DMS 273 treated with DMSO at 0.1 percent for 48 hours (cell line): ENCODE measurements around the gene KCNMA1.

Experiments
- DNase-seq: peaks from one replicate; lab custom pipeline; 2025; lab: John Stamatoyannopoulos, UW

The KCNMA1 gene

DNA sequence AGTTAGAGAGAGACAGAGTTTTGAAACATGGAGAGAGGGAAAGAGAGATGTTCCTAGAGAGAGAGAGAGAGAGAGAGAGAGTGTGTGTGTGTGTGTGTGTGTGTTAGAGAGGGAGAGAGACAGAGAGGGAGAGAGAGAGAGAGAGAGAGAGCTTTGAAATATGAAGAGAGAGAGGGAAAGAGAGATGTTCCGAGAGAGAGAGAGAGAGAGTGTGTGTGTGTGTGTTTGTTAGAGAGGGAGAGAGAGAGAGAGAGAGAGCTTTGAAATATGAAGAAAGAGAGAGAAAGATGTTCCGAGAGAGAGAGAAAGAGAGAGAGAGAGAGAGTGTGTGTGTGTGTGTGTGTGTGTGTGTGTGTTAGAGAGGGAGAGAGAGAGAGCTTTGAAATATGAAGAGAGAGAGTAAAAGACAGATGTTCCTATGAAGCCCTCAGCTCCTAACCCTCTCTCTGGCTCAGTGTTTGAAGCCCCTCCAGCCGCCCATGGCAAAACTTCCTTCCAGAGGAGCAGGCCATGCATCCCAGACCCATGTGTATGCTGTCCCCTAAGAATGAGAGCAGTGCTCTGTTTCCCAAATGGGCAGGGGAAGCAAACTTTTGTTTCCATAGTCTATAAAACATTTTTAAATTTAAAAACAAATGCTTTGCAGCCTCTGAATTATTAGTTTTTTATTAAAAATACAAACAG lies 130.9 kb downstream of the KCNMA1 start:
- no peak for DNase-seq

DNA sequence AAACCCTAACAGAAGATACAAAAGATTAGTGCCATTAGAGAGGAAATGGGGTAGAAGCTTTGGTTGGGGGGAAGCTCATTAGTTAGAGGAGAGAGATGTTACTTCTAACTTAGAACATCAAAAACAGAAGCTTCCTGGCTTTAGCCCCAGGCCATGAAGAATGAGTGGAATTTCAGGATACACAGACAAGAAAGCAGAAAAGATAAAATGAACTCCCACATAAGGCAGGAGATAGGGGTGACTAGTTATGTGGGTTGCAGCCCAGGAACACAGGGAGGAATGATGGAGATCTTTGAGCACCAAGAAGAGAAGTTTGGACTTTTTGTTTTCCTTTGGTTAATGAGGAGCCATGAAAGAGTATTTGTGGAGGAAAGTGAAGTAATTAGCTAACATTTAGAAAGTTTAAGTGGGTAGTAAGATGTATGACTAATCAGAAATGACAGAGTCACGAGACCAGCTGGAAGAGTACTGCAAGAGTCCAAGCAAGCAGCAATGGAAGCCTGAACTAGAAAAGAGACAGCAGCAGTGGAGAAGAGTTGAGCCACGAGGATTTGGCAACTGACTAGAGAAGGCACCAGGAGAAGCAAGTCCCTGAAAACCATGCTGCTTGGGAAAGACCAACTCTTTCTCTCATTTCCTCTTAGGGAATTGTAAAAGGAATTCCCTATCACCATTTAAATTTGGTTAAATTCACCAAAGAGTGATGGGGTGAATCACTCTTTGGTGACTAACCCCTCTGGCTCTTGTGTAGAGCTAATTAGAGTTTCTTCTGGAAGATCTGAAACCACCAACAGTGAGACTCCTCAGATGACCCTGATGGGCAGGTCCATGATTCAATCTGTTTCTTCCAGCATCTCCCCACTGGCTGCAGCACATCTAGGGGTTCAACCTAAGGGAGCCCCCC lies 131.9 kb downstream of the KCNMA1 start:
- no peak for DNase-seq

DNA sequence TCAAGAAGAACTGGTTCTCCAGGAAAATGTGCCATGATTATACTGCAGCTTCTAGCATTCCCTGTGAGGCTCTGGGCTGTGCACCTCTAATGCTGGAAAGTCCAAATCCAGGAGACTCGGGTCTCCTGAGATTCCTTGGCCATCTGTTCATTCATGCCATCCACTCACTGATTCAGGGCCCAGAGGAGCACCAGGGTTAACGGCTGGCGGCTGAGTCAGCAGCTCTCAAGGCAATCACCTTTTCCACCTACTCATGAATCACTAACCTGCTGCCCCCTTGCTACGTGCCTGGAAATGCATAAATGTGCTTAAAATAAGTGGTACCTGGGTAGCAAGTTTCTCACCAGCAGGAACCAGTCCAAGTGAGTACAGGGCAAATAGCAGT lies 132.7 kb downstream of the KCNMA1 start:
- DNase-seq = peak; percentile 43

DNA sequence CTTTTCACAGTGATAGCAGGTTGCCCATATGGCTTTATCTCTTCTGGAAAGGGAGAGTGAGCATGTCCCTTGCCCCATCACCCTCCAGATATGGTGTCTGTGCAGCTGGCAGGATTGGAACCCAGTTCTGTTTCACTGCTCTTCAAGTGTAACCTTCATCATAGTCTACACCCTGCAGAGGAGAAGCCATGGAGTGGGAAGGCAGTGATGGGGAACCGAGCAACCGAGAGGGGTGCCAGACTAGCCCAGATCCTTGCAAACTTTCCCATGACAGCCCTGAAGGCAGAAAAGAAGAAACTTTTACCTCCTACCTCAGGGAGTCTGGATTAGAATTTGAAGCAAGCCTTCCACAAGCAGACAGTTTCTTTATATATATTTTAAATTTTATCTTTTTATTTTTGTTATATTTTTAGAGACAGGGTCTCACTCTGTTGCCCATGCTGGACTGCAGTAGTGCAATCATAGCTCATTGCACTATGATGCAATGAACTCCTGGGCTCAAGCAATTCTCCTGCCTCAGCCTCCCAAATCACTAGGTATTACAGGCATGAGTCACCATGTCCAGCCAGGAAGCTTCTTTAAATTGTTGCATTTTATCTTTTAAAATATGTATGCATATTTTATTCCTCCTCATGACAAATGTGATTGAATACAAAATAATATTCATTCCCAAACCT lies 133.3 kb downstream of the KCNMA1 start:
- DNase-seq = no peak

DNA sequence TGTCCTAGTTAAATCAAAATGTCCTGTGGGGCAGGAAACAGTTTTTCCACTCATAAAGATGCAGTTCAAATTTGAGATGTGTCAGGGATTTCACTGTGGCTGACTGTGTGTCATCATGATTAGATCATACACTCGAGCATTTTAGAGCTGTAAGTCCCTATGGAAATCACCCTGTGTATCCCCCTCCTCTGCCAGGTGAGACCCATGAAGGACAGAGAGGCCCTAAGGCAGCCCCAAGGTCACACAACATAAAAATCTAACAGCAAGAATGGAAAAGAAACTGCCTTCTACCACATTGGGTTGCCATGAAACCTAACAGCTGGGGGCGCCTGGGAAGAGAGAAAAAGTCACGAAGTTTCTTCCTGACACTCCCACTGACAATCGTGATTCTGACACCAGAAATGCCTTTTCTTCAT lies 135.8 kb downstream of the KCNMA1 start:
- no peak for DNase-seq

DNA sequence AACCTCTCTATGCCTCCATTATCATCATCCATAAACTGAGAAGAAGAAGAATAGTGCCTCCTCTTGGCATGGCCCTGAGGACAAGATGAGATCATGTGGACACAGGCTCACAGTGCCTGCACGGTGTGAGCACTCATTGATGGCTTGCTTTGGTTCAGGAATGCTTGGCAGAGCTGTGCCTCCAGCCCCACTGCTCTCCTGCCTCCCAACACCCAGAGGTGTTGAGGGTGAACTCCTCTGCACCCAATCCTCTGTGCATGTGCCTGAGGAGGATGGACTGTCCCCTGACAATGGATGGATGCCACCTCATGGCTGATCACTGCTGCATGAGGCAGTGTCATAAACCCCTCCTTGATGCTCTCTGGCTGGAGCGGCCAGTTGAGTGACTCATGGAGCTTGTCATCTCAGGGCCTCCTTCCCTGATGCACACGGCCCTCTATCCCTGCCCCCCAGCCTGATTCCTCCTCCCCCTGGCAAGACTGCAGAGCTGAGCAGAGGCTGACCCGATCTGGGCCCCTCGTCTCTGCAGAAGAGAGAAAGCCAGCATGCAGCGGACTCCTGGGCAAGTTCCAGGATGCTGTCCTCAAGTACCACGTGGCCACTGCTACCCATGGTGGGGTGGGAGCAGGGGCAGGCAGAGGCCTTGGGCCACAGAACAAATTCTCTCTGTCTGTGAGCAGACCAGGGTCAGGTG lies 136.3 kb downstream of the KCNMA1 start:
- no peak for DNase-seq

DNA sequence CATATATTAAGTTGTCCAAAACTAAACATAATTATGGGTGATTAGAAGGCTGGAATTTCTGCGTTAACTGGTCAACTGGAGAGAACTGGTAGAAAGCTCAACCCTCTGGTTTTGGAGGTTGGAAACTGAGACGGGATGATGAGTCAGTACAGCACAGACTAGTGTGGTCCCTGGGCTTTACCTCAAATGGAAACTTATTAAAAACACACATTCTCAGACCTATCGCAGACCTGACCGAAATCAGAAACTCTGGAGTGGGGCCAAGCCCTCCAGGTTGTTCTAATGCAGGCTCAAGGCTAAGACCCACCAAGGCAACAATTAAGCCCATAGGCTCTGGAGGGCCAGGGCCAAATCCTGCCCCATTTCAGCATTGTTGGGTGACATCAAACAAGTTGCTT lies 136.9 kb downstream of the KCNMA1 start:
- no peak for DNase-seq

DNA sequence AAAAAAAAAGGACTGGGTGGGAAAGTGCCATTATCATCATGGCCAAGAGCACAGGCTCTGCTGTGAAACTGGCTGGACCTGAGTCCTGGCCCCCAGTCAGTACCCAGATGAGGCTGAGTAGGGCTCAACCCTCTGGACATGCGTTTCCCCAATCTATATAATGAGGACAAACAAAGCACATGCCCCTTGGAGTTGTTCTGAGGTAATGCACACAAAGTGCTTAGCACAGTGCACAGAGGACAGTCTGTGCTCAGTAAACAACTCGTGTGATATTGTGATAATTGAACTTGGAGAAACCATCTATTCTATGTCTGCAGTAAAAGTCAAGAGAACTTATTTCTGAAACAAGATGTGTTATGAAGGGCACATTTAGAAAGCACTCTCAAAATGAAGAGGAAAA lies 138.8 kb downstream of the KCNMA1 start:
- no peak for DNase-seq

DNA sequence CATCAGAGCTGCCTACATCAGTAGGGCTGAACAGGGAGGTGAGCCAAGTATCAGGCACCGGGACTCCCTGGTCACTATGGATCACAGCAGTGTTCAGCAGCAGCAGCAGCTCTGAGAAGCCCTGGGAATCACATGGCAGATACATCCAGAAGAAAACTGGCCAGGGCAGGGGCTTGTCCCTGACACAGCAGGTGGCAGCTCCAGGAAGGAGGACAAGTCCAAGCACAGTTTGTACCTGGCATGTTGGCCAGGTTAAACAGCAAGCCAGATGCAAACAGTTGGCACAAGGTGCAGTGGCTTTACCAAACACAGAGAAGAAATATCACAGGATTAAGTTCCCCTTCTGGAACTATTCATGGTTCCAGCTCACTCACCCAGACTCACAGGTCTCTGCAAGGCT lies 139.4 kb downstream of the KCNMA1 start:
- DNase-seq = no peak

DNA sequence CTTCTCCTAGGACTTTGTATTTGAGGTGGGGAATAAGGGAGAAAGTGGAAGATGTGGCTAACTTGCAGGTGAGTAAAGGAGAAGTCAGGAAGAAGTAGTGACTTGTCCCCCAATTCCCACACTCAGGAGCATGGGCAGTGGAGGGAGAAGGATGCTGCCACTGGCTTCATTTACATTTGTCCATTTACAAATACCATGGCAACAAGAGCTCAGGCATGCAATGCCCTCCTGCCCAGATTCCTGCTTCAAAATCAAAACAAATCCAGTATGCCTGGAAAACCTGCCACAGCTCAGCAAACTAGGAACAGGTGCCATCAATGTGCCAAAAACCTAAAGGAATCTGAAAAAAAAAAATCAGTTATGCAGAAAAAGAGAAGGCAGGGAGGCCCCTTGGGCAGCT lies 139.9 kb downstream of the KCNMA1 start:
- no peak for DNase-seq

DNA sequence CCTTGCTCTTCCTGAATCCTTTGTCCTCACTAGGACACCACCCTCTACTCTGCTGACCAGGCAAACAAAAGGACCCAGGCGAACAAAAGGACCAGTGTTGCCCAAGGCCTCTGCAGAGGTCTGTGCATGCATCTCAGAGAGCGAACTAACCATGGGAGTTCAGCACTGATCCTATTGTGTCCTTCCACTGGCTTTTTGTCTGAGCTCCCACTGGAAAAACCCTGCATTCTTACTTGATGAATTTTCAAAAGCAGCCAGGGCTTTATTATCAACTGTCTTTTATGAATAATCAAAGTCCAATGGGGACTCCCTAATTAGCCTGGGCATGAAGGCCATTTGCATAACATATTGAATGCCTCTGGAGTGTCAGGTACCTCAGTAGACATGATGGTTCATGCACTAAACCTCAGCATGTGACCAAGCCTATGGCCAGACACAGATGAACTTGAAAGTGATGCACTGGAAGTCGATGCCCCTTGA lies 140.6 kb downstream of the KCNMA1 start:
- DNase-seq = no peak

DNA sequence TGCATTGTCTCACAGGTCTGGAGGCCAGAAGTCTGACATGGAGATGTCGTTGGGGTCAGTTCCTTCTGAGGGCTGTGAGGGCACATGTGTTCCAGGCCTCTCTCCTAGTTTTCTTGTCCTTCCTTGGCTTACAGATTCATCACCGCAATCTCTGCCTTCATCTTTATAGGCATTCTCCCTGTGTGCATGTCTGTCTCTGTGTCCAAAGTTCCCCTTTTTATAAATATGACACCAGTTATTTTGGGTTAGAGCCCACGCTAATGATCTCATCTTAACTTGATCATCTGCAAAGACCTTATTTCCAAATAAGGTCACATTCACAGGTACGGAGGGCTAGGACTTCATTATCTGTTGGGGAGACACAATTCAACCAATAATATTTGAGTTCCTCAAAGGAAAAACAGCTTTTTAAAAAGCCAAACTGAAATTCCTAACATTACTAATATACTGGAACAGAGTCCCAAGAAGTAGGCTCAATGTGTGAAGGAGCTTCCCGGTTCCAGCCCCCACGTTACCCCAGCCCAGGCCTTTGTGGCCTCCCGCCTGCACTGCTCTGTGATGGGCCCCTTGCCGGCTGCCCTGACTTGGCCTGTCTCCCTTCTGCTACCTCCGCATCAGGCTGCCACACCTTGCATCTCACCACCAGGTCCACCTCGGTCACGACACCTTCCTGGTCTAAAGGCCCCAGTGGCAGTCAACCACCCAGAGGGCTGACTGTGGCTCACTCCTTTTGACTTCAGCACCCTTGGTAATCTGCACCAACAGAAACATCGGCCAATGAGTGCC lies 142.7 kb downstream of the KCNMA1 start:
- no peak for DNase-seq

DNA sequence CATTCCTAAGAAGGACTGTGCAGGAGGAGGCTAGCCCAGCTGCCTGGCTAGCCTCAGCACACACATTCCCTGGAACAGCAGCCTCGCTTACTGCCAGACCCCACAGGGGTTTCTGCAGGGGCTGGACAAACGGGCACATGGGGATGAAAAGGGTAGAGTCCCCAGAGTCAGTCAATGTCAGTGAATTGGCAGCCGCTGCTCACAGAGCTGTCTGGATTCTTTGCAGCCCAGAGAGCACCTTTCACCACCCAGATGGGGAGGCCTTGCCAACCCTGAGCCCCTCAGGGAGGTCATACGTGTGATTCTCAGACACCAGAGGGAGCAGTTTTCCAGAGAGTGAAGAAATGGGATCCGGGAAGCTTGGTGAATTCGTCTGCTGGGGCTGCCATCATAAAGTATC lies 143.3 kb downstream of the KCNMA1 start:
- no peak for DNase-seq

DNA sequence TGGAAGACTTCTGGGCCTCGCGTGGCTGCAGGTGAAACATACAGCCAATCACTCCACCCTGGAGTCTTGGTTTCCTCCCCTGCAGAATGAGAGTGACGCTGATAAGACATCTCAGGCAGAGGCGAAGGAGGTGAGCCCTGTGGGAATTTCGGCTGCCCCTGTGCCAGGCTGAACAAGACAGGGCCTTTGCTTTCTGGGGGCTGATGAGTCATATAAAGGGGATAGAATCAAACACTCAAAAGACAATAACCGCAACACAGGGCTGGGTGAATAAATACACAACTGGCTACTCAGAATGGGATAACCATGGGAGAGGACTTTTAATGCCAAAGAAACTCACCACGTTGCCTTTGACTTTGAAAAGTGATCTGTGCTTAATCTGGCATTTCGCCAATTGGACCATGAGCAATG lies 143.8 kb downstream of the KCNMA1 start:
- DNase-seq = no peak

DNA sequence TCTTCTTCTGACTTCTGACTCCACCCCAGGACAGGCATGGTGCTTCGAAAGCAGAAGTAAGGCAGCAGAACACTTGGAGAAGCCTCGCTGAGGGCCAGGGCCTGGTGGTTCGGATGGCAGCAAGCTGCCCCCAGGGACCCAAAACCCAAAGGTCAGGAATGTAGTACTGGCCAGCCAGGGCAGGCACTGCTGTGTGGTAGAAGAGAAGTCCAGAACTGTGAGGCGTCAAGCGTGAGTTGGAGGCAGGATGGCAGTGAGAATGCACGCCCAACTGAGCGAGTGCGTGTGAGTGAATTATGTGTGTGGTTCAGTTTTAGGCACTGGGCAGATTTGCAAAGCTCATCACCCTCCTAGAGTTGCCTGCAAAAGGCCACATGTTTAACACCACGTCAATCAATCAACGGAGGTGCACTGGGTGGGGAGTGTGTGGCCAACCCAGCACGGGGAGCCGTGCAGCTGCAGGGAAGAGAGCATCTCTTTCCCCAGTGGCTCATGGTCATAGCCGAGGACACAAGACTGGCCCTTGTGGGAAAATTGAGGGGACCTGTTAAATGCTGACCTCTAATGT lies 144.3 kb downstream of the KCNMA1 start:
- DNase-seq = no peak

DNA sequence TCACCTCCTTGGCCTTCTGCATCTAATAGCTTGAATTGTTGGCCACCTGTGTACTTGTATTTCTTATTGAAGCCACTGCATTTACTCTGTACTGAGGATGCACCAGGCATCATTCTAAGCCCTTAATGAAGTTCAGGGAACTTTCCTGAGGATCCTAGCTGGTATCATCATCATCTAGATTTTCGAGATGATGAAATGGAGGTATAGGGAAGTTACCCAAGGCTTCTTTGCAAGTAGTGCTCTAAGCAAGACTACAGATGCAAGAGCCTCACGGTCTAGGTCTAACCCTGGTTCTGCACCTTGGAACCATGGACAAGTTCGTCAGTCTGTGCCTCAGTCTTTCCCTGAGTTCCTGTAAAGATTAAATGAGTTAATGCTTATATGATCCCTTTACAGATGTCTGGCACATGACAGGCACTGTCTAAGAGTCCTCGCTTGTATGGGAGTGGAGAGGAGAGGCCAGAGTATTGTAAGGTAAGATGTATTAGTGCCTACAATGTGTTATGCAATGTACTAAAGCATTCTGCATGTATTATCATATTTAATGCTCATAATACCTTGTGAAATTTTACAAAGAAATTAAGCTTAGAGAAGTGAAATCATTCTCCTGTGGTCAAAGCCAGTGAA lies 145.1 kb downstream of the KCNMA1 start:
- no peak for DNase-seq

DNA sequence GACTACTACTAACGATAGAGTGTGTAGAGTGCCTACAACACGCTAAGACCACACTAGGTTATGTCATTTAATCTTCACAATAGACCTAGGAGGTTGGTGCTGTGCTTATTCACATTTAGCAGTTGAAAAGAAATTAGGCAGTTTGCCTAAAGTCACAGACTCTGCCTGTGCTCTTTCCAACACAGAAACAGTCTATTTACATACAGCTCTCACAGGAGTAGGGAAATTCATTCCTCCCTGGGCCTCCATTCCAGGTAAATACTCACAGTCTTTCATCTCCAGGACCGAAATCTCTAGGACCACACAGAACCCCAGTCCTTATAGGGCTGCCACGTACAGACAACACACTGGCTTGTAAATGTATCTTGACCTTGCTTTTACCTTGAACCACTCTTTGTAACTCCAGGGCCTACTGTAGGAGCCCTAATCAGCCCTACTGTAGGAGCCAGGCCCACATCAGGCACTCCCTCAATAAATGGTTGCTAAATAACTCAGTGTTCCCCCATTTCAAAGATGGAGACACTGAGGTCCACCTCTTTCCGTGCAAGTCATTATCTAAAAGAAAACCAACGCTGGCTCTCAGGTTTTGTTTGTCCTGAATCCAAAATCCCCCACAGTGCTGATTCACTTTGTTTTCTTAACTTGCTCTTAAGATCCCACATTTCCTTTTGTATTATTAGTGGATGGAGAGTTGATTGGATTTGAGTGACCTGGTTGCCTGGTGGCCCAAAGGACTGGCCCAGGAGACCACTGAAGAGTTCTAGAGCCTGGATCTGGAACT lies 146.9 kb downstream of the KCNMA1 start:
- no peak for DNase-seq

DNA sequence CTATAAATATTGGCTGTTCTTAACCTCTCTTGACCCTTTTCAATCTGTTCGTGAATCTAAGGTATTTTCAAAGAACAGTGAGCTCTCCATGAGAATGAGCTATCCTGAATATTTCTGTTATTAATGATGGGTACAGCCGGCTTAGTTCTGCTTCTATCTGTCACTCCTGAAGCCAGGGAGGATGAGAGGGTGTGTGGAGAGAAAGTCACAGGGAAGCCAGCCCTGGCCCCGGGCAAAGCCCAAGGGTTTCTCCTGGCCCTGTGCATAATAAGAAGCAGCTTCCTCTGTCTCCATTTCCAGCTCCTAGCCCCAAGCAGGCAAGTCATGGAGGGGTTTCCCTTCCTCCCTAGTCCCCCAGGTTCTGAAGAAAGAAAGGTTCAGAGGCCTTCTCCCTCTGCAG lies 151.1 kb downstream of the KCNMA1 start:
- no peak for DNase-seq

DNA sequence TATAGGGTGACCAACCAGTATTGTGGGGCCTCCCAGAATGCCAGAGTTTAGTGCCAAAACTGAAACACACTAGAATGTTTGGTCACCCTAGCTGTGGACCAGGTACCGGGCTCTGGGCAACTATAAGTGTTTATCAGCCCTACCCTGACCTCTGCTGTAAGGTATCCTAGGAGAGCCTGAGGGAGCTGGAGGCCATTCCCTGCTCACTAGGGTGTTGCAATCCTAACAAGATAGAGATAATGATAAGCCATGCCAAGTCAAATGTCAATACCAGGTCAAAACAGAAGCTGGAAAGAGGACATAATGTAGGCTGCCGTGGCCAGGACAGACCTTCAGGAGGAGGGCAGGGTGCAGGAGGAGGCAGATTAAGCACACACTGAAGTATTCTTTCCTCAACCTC lies 151.8 kb downstream of the KCNMA1 start:
- no peak for DNase-seq

DNA sequence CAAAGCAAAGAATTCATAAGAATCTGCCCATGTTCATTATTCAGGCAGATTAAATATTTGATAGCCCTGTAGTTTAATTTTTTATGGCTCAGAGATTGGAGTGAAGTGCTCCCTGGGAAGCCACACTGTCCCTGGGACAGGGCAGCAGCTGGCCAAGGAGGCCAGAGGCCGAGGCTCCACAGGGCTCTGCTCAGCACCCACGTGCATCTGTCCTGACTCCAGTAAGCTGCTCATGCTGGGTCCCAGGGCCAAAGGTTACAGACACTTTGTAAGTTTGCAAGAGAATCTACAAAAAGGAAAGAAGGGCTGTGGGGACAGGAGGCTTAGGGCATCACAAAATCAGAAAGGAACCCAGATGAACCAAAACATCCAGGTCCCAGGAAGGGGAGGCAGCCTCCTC lies 155.5 kb downstream of the KCNMA1 start:
- no peak for DNase-seq
